GM10248 (cell line): ENCODE results near the gene EIF3F.

ENCODE experiments used
- CTCF ChIA-PET: fragments of 300-600 bp; sonication (Branson Sonifier 250); formaldehyde crosslinking; extraction: SDS; loops from one replicate; lab custom pipeline; 2021; ENCODE audit warnings: antibody characterized with exemption; lab: Yijun Ruan, JAX
- POLR2A ChIA-PET: fragments of 350-650 bp; sonication (Branson Sonifier 250); formaldehyde crosslinking; extraction: SDS; loops from one replicate; lab custom pipeline; 2020; ENCODE audit warnings: antibody characterized with exemption; lab: Yijun Ruan, JAX
- DNase-seq: peaks from one replicate; pipeline ENCODE4 v3.0.0; 2012; ENCODE audit errors: extremely low spot score
- CTCF ChIP-seq: IDR thresholded peaks from 2 replicates; pipeline ENCODE4 v1.5.1; 2012; ENCODE audit warnings: mild to moderate bottlenecking, low read depth; ENCODE audit errors: extremely low read depth, missing control alignments, control extremely low read depth

The EIF3F gene

DNA sequence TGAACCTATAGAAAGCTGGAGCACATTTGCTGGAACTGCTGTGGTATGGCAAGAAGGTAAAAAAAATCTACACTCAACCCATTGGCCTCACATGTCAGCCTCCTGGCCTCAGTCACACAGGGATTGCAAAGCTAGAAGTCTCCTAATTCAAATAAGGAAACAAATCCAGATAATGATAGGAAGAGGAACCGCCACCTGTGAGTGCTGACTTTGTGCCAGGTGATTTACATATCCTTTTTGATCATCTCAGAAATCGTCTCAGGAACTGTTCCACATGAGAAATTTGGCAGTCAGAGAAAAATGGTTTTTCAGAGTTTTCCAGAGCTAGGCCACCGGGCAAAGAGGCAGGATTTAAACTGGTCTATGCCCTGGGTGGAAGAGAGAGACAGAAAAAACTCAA, 22.9 kb upstream of the EIF3F start:
- ChIA-PET CTCF (no interaction called here), POLR2A (no interaction called here)
- TF ChIP-seq CTCF, result no peak
- DNase-seq, result no peak

DNA sequence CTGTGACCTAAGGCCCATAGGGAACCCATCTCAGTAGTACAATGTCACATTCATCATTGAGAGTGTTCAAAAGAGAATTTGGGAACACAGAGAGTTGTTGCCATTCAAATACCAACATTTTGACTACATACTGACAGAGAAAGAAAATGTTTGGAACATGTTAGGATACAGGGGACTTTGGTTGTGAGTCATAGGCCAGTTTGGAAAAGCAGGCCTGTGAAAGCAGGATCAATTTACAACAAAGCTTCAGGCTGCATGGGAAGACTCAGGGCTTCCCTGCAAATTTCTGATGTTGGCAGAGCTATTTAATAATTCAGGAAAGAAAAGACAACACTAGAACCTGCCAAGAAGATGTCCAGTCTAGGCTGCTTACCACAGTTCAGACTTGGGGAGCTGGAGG, 22.3 kb upstream of the EIF3F start:
- no peak for DNase-seq
- TF ChIP-seq CTCF, result no peak
- POLR2A ChIA-PET, result no interaction called here
- CTCF ChIA-PET, result interaction anchor here (1.0 to 1.8 kb wide), 2 partner anchors 10 to 22 kb away, joined by 4 to 7 read pairs; partner anchors contain the start of gene EIF3F

- ChIA-PET CTCF (interaction anchor here (1.0 to 1.8 kb wide), 2 partner anchors 10 to 22 kb away, joined by 4 to 7 read pairs; partner anchors contain the start of gene EIF3F), POLR2A (no interaction called here)
- no peak for TF ChIP-seq CTCF
- DNase-seq, result no peak
These were observed 21.8 kb upstream of the EIF3F start, which contains the start of gene NLRP10 for GRCh38 chr11:7965386-7965785. NLRP10 (minus strand) TSS chr11:7965447; CDS start chr11:7963495, 1,952 bp downstream.

GRCh38 chr11:7967097-7967496, 20.0 kb upstream of the EIF3F start:
- ChIA-PET POLR2A (no interaction called here), CTCF (no interaction called here)
- DNase-seq, result no peak
- TF ChIP-seq CTCF, result no peak

- POLR2A ChIA-PET, result no interaction called here
- CTCF ChIA-PET, result interaction anchor here (0.9 kb wide), 1 partner anchor 19 kb away, joined by 3 read pairs; no protein-coding TSS in a partner anchor
- no peak for DNase-seq
These were observed 19.3 kb upstream of the EIF3F start for GRCh38 chr11:7967826-7968225.

GRCh38 chr11:7968686-7969085, 18.5 kb upstream of the EIF3F start:
- POLR2A ChIA-PET, result no interaction called here

More at GRCh38 chr11:7967826-7968225, 19.3 kb upstream of the EIF3F start:
- TF ChIP-seq CTCF, result no peak

More at GRCh38 chr11:7968686-7969085, 18.5 kb upstream of the EIF3F start:
- CTCF ChIA-PET, result interaction anchor here (0.9 to 1.2 kb wide), 2 partner anchors 14 to 18 kb away, joined by 3 read pairs; no protein-coding TSS in a partner anchor
- no peak for TF ChIP-seq CTCF
- no peak for DNase-seq
